NCI-H187 treated with DMSO at 0.1 percent for 48 hours (cell line): ENCODE data around the gene KIAA2012.
A peak's percentile ranks its signal among the peaks of the same experiment; 100 is the strongest.

Experiments used
- DNase-seq: peaks from one replicate; lab custom pipeline; 2025; lab: John Stamatoyannopoulos, UW

The KIAA2012 gene

GRCh38 chr2:202043475-202043874 is 29.6 kb upstream of the KIAA2012 start:
- no peak for DNase-seq

DNA sequence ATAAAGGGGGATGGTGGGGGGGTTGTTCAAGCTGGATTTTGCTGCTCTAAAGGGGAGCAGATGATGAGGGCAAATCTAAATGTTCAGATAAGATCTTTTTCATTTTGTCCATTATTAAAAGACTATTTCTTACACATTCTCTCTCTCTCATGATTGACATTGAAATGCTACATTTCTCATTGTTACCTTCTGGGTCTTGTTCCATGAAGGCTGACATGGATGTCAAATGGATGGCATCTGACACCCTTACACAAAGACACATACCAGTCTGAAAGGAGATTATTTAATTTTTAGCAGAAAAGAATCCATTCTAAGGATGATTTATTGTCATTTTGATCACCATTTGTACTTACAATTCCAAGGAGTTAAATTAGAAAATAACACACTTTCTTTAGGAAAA is 28.3 kb upstream of the KIAA2012 start:
- no peak for DNase-seq

DNA sequence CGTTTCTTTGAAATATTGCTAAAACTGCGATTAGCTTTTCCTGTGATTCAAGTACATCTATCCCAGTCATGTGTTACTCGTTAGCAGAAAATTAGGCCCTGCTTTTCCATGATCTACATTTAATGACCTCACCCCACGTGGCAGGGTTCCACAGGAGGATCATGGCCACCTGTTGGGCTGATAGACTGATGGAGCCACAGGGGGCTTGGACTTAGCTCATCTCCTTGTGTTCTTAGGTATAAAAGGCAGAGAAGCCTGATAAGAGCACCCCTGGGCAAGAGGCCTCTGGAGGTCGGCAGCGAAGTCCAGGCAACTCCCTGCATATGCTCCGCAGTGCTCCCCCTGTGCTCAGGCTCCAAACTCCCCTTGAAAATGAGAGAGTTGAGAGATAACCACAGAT is 26.5 kb upstream of the KIAA2012 start:
- no peak for DNase-seq

DNA sequence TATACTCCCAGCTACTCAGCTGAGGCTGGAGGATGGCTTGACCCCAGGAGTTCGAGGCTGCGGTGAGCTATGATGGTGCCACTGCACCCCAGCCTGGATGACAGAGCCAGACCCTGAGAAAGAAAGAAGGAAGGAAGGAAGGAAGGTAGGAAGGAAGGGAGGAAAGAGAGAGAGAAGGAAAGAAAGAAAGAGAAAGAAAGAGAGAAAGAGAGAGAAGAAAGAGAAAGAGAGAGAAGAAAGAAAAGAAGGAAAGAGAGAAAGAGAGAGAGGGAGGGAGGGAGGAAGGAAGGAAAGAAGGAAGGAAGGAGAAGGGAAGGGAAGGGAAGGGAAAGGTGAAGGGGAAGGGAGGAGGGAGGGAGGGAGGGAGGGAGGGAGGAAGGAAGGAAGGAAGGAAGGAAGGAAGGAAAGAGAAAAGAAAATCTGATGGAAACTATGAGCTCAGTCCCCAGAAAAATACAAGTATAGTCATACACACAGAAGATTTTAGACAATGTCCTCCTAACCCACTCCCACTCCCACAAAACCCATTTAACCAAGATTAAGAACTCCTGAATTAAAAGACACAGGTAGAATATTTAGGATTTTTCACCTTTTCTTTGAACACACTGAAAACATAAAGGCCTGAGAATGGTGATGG is 23.8 kb upstream of the KIAA2012 start:
- no peak for DNase-seq

DNA sequence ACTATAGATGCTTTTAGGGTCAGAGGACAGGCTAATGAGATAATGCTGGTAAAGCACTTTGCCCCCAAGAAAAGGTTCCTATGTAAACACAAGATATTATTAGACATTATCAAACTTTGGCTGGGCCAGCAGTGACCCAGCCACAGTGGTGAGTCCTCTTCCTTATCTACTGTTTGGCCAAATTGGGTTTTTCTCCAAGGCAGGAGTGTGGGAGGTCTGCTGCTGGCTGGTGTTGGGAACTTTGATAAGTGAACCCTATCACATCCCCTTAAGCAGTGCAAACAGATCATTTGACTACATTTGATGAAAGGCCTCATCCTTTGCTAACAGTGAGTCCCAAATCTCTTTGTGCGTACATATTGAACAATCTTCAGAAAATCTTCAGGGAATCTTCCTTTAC is 23.2 kb upstream of the KIAA2012 start:
- no peak for DNase-seq

DNA sequence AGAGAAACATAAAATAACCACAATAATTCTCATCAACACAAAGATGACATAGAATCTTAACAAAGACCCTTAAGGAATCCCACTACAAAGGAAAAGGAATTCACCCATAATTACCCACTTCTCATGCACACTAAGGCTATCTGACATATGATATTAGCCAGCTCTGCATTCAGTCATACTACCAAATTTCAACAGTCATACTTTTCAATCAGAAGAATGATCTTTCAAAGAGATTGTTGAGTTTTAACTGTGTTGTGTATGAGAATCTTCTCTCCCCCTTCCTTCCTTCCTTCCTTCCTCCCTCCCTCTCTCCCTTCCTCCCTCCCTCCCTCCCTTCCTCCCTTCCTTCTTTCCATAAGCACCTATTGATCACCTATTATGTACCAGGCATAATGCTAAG is 22.4 kb upstream of the KIAA2012 start:
- no peak for DNase-seq

GRCh38 chr2:202051499-202052161 is 21.4 kb upstream of the KIAA2012 start:
- no peak for DNase-seq

DNA sequence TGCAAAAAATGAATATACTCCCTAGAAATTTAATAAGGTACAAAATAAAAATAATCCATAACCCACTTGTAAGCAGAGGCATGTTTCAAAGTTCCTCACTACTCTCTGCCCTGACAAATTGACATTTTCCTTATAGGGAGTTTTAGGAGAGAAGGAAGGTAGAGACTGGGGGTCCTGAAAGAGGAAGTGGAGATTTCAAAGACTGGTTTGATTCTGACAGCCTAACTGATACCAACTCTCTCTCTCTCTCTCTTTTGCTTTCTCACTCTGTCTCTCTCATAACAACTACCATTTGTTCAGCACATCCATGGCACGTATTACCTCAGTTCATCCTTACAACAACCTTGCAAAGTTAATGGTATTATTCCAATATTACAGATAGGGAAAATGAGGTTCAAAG is 20.8 kb upstream of the KIAA2012 start:
- no peak for DNase-seq

- no peak for DNase-seq
These were observed 18.4 kb upstream of the KIAA2012 start for GRCh38 chr2:202054679-202055078.

DNA sequence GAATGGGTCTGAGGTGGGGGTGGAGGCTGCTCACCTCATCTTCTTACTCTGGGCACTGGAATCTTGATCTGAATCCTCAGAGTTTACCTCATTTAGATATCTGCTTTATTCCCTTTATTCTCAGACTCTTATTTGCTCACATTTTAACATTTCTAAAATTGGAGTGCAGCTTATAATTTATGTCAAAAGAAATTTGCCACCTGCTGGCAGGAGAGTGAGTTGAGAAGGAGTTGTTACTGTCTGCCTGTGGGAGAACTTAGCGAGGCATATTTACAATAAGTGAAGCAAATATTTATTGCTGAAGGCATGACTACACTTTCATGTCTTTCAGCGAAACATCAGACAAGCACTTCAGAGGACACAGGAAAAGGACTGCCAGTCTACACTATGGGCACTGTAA is 16.4 kb upstream of the KIAA2012 start:
- DNase-seq: no peak

DNA sequence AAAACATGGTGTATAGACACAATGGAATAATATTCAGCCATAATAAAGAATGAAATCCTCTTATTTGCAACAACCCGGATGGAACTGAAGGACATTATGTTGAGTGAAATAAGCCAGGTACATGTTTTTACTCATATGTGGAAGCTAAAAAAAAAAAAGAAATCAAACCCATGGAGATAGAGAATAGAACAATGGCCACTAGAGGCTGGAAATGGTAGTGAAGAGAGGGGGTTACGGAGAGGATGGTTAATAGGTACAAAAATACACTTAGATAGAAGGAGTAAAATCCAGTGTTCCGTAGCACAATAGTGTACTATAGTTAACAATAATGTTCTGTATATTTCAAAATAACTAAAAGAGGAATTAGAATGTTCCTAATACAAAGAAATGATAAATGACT is 12.8 kb upstream of the KIAA2012 start:
- DNase-seq: no peak

- DNase-seq: no peak
These were observed 11.4 kb upstream of the KIAA2012 start for GRCh38 chr2:202061695-202062094.

DNA sequence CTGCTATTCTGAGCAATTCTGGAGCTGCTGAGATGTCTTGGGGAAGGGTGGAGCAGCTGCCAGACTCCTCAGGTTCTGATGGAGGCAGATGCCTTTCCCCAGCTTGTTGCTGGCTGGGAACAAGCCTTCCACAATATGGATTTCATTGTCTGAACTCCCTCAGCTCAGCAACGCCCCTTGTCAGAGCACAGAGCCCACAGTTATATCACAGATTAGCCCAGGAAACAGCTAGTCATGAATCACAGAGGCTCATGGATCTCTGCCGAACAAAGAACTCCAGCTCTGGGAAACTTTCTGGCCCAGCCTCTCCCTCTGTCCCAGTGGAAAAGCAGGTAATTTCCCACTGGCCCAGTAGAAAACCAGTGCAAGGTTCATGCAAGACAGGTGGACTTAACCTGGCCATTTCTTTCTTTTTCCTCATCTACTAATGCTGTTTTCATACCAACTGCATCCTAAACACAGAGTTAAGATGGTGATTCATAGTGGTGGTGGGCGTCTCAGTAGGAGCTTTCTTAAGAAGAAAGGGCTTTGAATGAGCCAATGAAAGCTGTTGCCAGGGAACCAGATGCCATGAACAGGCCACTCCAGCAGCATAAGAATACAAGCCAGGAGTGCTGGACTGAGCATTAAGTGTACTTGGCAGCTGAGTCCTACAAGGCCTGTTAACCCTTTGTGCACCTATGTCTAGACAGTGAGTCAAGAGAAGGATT is 8.7 kb upstream of the KIAA2012 start:
- DNase-seq: peak; percentile 34

DNA sequence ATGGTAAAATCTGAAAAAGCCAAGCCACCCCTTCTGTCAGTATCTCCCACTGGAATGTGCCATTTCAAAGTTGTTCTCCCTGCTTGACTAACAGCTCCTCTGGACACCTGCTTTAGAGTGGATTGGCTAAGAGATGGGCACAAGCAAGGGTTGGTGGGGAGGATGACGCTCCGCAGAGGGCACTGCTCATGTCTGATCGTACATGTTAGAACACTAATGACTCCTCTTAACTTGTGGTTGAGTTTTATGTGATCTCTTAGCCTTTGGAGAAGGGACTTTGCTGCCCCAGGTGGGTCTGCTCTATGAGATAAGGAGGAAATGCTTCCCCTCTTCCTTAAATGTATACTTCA is 8.2 kb upstream of the KIAA2012 start:
- no peak for DNase-seq

GRCh38 chr2:202065876-202066275 is 7.2 kb upstream of the KIAA2012 start:
- DNase-seq: no peak

DNA sequence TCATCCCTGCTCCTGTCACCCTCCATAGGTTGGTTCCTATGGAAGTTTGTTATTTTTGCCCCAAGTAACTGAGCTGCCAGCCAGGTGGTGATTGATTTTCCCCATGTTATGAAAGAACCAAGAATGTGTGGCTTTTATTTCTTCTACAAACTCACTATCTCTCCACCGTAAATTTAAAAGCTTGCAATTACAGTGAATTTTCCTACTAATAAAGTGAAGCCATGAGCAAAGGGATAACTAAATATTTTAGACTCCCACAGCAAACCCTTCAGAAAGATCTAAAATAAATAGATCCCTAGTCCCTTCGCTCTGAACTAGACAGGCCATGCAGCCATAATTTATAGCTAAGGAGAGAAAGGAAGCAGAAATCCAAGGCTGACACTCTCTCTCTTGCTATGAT is 6.2 kb upstream of the KIAA2012 start:
- no peak for DNase-seq

DNA sequence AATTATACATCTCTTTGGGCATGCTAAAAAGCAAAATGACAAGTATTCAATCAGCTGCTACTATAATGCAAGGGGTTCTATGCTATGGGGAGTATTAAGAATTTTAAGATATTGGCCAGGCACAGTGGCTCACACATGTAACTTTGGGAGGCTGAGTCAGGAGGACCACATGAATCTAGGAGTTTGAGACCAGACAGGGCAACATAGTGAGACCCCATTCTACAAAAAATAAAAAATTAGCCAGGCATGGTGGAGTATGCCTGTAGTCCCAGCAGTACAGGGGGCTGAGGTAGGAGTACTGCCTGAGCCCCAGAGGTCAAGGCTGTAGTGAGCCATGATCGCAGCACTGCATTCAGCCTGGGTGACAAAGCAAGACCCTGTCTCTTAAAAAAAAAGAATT is 5.5 kb upstream of the KIAA2012 start:
- no peak for DNase-seq

DNA sequence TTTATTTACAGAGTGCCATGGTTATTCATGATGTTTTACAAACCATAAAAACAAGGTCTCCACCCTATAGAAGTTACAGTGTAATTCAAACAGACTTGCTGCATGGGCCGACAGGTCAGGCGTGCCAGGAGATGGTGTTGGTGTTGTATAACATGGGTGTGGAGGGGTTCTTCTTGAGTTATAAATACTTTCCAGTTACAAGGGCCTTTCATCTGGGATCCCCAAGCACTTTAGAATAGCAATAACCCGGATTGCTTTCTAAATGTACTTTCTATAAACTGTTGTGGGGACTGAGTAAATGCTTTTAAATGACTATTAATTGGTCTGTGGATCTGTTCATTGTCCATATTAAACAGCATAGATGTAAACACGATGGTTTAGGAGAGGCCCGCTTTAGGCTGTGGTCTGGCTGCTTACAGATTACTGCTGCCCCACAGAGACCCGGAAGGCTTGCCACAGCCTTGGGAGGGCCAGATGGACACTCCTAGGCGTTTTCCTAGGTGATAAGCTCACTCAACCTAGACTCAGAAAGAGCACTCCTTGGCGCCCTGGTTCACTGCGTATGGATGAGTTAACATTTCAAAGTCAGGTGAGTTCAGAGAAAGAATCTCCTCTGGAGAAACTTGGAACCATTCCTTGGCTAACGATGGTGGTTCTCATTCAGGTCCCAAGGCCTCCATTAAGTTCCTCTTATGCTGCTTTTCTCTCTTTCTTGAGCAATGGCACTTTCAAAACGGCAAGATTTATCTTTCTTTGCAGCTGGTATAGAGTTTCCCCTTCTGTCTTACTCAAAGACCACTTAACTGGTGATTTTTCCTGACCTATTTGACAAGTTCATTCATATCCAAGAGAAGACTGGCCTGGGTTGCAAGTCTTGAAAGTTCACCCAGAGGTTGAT is 3.6 kb upstream of the KIAA2012 start:
- no peak for DNase-seq

- DNase-seq: no peak
These were observed 1.9 kb upstream of the KIAA2012 start for GRCh38 chr2:202071107-202071506.

GRCh38 chr2:202072226-202072625 is 829 bp upstream of the KIAA2012 start:
- no peak for DNase-seq

GRCh38 chr2:202074324-202074723 is 1.3 kb downstream of the KIAA2012 start:
- no peak for DNase-seq

DNA sequence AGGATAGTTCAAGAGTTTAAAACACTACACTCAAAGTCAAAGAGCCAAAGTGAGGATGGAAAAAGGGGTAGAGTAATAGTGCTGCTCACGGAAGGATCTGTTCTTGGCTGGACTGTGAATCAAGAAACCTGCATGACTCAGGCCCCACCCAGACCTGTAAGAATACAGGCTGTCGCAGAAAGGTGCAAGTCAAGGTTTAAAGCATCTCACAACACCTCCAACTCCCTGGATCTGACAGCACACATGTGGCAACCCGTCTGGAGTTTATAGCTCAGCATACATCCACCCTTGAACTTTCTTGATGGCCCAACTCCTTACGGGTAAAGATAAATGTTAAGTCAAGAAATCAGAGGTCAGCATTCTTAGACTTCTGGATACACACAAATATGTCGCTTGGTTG is 6.3 kb downstream of the KIAA2012 start:
- DNase-seq: no peak

- DNase-seq: no peak
These were observed 11.2 kb downstream of the KIAA2012 start for GRCh38 chr2:202084265-202084664.
